CD4-positive, alpha-beta memory T cell (primary cell): ENCODE results near the gene TPRKB. TPM values are rescaled to one million over a fixed set of nuclear protein-coding genes. Genes with fewer than 3 reads are reported as not detected.
"Not testable (repeated sequence)": the region's sequence is repeated elsewhere in the genome, so short reads cannot be mapped to it uniquely, and the experiment has no call there.

Experiments used
- CTCF ChIA-PET: fragments of 350-600 bp; sonication (Branson Sonifier 250); formaldehyde crosslinking; loops from one replicate; lab custom pipeline; 2021; ENCODE audit warnings: inconsistent platforms; ENCODE audit not compliant: partially characterized antibody; lab: Charles Lee
- POLR2A ChIA-PET: fragments of 350-600 bp; sonication (Branson Sonifier 250); formaldehyde crosslinking; loops from one replicate; lab custom pipeline; 2021; ENCODE audit not compliant: partially characterized antibody; lab: Charles Lee
- DNase-seq, 5 donors: peaks; one replicate each; pipeline versions ENCODE4 v3.0.0 to v3.0.0-alpha.2; 2020 to 2022; ENCODE audit warnings: mixed read lengths in 1 of 5
- H3K27ac ChIP-seq: one replicate; pipeline ENCODE4 v1.7.0; 2013; ENCODE audit warnings: low read depth, low read length
- H3K27me3 ChIP-seq: 2 replicates; pipeline ENCODE4 v1.7.0; 2013; ENCODE audit warnings: mild to moderate bottlenecking, low read length, moderate library complexity; ENCODE audit not compliant: insufficient read depth
- H3K36me3 ChIP-seq: 2 replicates; pipeline ENCODE4 v1.7.0; 2013; ENCODE audit warnings: mild to moderate bottlenecking, low read length, moderate library complexity; ENCODE audit not compliant: insufficient read depth
- H3K4me1 ChIP-seq: 2 replicates; pipeline ENCODE4 v1.7.0; 2013; ENCODE audit warnings: mild to moderate bottlenecking, low read length, moderate library complexity; ENCODE audit not compliant: insufficient read depth
- H3K4me3 ChIP-seq, 2 donors: one replicate each; pipeline ENCODE4 v1.7.0; 2013; ENCODE audit warnings: low read length in 2 of 2, mild to moderate bottlenecking in 1 of 2
- H3K9me3 ChIP-seq, 2 donors: one replicate each; pipeline ENCODE4 v1.7.0; 2013; ENCODE audit warnings: low read length in 2 of 2, control low read depth in 1 of 2; ENCODE audit not compliant: control insufficient read depth in 1 of 2
- H3K27ac Mint-ChIP-seq, 7 donors: one replicate each; pipeline ENCODE4 v1.8.0; 2020 to 2021; ENCODE audit warnings: mixed read lengths in 7 of 7, mild to moderate bottlenecking in 6 of 7, inconsistent platforms in 3 of 7, moderate library complexity in 3 of 7
- H3K27me3 Mint-ChIP-seq, 2 donors: one replicate each; pipeline ENCODE4 v1.8.0; 2020 to 2021; ENCODE audit warnings: mixed read lengths in 2 of 2
- H3K36me3 Mint-ChIP-seq, 2 donors: one replicate each; pipeline ENCODE4 v1.8.0; 2020 to 2021; ENCODE audit warnings: mixed read lengths in 2 of 2, inconsistent platforms in 1 of 2, mild to moderate bottlenecking in 1 of 2
- H3K4me1 Mint-ChIP-seq, 4 donors: one replicate each; pipeline ENCODE4 v1.8.0; 2020 to 2021; ENCODE audit warnings: mixed read lengths in 4 of 4, mild to moderate bottlenecking in 1 of 4
- H3K4me3 Mint-ChIP-seq, 8 donors: one replicate each; pipeline ENCODE4 v1.8.0; 2020 to 2021; ENCODE audit warnings: mixed read lengths in 8 of 8, mild to moderate bottlenecking in 7 of 8, moderate library complexity in 6 of 8, inconsistent platforms in 3 of 8
- H3K9me3 Mint-ChIP-seq, 8 donors: one replicate each; pipeline ENCODE4 v1.8.0; 2020 to 2021; ENCODE audit warnings: mixed read lengths in 8 of 8, mild to moderate bottlenecking in 5 of 8, inconsistent platforms in 3 of 8, moderate library complexity in 1 of 8
- intact Hi-C: fragments of 100-400 bp; cut with micrococcal nuclease; formaldehyde crosslinking; loops from one replicate; pipeline ENCODE4 v1.15.1; 2023
- polyA plus RNA-seq, 2 donors: library from polyadenylated mRNA; unstranded; fragments of 300-500 nt; fragmentation: Illumina TruSeq; gene quantifications; one replicate each; pipeline ENCODE4 v1.2.3, GENCODE V29; 2021
- total RNA-seq, 2 experiments: library from RNA; stranded (reverse); gene quantifications; one replicate each; pipeline ENCODE4 v1.2.3, GENCODE V29; 2021

Gene TPRKB
- total and polyA plus RNA-seq, 4 experiments from 2014 or later: 31.7 to 74.4 (median 48.7) TPM

DNA sequence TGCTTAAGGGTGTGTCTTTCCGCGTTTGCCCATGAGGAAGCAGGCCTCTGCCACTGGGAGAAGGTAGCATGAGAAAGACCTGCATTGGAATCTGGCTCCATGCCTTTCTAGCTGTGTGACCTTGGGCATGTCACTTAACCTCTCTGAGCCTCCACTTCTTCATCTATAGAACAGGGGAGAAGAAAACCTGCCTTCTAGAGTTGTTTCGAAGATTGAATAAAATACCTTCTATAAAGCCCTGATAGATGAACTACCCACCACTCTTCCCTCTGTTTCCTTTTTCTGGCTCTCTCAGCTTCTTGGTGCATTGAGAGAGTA is 35.7 kb downstream of the TPRKB start:
- H3K27ac Mint-ChIP-seq, H3K36me3 Mint-ChIP-seq, DNase-seq, POLR2A ChIA-PET, H3K27me3 ChIP-seq, H3K36me3 ChIP-seq, H3K4me3 ChIP-seq, H3K9me3 Mint-ChIP-seq, H3K4me3 Mint-ChIP-seq, H3K4me1 Mint-ChIP-seq, H3K4me1 ChIP-seq, H3K9me3 ChIP-seq, CTCF ChIA-PET, H3K27ac ChIP-seq, intact Hi-C loops: not testable (repeated sequence)
- peaks cover 12 to 13% of the 10 kb centered on the region in 2 donors for H3K27me3 Mint-ChIP-seq

DNA sequence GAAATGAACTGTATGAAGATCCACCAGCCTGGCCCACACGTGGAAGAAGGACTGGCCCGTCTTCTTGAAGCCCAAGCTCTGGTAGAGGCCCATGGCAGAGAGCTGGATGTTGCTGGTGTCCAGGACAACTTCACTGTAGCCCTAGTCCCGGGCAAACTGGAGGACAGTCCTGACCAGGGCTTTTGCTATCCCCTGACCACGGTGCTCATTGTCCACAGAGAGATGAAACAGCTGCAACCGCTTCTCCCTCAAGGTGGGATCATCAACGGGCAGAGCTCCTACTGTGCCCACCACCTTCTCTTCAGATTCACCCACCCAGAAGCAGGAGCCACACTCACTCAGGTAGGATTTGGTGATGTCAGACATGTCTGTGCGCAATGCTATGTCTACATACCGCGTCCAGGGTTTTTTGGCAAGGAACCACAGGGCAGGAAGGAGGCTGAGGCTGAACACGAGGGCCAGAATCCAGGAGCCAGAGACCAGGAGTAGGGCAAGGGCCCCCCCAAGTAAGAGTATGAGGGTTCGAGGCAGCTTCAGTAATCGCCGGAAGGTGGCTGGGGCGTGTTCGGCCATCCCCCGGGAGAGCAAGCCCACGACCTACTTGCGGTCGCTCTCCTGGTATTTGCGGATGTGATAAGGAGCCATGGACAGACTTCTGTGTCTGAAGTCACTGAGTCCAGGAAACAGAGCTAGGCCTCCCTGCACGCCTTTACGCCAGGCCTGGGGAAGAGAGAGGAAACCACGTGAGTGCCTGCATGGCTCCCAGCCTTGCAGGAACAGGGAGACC is 36.3 kb downstream of the TPRKB start:
- Histone ChIP-seq H3K27me3 (no peaks in the 10 kb centered on the region), H3K4me1 (no peaks in the 10 kb centered on the region), H3K9me3 (no peaks in the 10 kb centered on the region), H3K36me3 (no peaks in the 10 kb centered on the region), H3K4me3 (no peak overlapping the region), H3K27ac (no peak overlapping the region)
- Mint-ChIP-seq H3K27me3 (peaks cover 12 to 13% of the 10 kb centered on the region in 2 donors), H3K4me3 (no peak overlapping the region), H3K36me3 (peaks cover 2 to 7% of the 10 kb centered on the region in 2 donors), H3K9me3 (peaks cover 0 to 6% (median 0%) of the 10 kb centered on the region in 8 donors), H3K27ac (peak overlapping the region in 1 of 7 donors; percentile 17), H3K4me1 (no peaks in the 10 kb centered on the region)
- POLR2A ChIA-PET: no interaction called here
- CTCF ChIA-PET: no interaction called here
- intact Hi-C loops: no loop called here
- no peak for DNase-seq

DNA sequence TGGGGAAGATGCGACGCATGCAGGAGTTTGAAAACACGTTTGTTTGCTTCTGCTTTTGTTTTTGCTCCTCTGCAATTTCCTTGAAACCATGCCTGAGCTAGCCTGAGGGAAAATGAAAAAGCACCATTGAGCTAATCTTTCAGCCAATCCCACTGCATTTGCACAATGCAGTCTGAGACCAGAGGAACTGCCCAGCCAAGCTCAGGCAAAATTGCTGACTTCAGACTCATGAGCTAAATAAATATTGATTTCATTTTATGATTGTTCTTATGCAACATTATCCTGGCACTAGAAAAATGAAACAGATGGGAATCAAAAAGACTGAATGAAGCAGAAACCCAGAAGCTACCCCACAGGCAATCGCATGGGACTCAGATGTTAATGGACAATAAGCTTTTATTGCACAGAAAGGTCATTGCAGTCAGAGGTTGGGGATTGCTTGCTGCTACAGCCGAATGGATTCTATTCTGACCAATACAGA is 37.0 kb downstream of the TPRKB start:
- Histone ChIP-seq H3K27me3 (no peaks in the 10 kb centered on the region), H3K4me1 (no peaks in the 10 kb centered on the region), H3K4me3 (no peak overlapping the region), H3K9me3 (no peaks in the 10 kb centered on the region), H3K27ac (no peak overlapping the region), H3K36me3 (no peaks in the 10 kb centered on the region)
- no peak for DNase-seq
- no peak overlapping the region for H3K4me3 Mint-ChIP-seq
- H3K9me3 Mint-ChIP-seq: peaks cover 0 to 6% (median 0%) of the 10 kb centered on the region in 8 donors
- peaks cover 2 to 7% of the 10 kb centered on the region in 2 donors for H3K36me3 Mint-ChIP-seq
- ChIA-PET POLR2A (no interaction called here), CTCF (interaction anchor here (1.2 kb wide), 1 partner anchor 10 kb away, joined by 4 read pairs; no protein-coding TSS in a partner anchor)
- H3K27ac Mint-ChIP-seq: peak overlapping the region in 1 of 7 donors; percentile 17
- peaks cover 9 to 11% of the 10 kb centered on the region in 2 donors for H3K27me3 Mint-ChIP-seq
- H3K4me1 Mint-ChIP-seq: no peaks in the 10 kb centered on the region
- intact Hi-C loops: no loop called here

DNA sequence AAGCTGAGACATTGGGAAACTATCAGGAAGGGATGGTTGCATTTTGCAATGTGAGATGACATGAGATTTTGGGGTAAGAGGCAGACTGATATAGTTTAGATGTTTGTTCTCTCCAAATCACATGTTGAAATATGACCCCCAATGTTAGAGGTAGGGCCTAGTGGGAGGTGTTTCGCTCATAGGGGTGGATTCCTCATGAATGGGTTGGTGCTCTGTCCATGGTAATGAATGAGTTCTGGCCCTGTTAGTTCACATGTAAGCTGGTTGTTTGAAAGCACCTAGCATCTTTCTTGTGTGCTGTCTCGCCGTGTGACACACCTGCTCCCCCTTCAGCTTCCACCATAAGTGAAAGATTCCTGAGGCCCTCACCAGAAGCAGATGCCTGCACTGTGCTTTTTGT is 37.7 kb downstream of the TPRKB start:
- H3K27ac Mint-ChIP-seq: no peak overlapping the region
- H3K27me3 ChIP-seq: no peaks in the 10 kb centered on the region
- H3K36me3 Mint-ChIP-seq: peaks cover 2 to 7% of the 10 kb centered on the region in 2 donors
- peak overlapping the region in 1 of 8 donors; percentile 43 for H3K4me3 Mint-ChIP-seq
- intact Hi-C loops: no loop called here
- H3K27me3 Mint-ChIP-seq: peaks cover 8 to 9% of the 10 kb centered on the region in 2 donors
- no peaks in the 10 kb centered on the region for H3K4me1 ChIP-seq
- POLR2A ChIA-PET: no interaction called here
- no peaks in the 10 kb centered on the region for H3K9me3 ChIP-seq
- H3K27ac ChIP-seq: no peak overlapping the region
- H3K9me3 Mint-ChIP-seq: peaks cover 0 to 6% (median 0%) of the 10 kb centered on the region in 8 donors
- no peaks in the 10 kb centered on the region for H3K4me1 Mint-ChIP-seq
- no peak for DNase-seq
- no peaks in the 10 kb centered on the region for H3K36me3 ChIP-seq
- CTCF ChIA-PET: interaction anchor here (1.2 kb wide), 1 partner anchor 9 kb away, joined by 4 read pairs; no protein-coding TSS in a partner anchor
- no peak overlapping the region for H3K4me3 ChIP-seq

DNA sequence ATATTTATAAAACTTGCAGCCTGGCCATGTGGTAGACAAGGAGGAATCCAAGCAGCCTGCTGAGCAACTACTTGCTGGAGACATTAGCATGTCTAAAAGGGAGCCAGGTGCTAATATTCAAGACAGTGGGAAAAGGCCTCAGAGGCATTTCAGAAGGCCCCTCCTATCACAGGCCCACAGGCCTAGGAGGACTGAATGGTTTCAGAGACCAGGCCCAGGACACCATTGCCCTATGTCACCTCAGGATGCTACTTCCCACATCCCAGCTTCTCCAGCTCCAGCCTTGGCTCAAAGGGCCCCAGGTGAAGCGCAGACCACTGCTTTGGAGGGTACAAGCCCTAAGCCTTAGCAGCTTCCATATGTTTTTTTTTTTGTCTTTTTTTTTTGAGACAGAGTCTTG is 39.0 kb downstream of the TPRKB start:
- CTCF ChIA-PET: no interaction called here
- Histone ChIP-seq H3K9me3 (no peaks in the 10 kb centered on the region), H3K4me1 (no peaks in the 10 kb centered on the region), H3K27me3 (no peaks in the 10 kb centered on the region), H3K27ac (no peak overlapping the region), H3K4me3 (no peak overlapping the region), H3K36me3 (no peaks in the 10 kb centered on the region)
- H3K4me3 Mint-ChIP-seq: no peak overlapping the region
- no peak overlapping the region for H3K27ac Mint-ChIP-seq
- H3K36me3 Mint-ChIP-seq: peaks cover 2 to 7% of the 10 kb centered on the region in 2 donors
- peaks cover 8 to 9% of the 10 kb centered on the region in 2 donors for H3K27me3 Mint-ChIP-seq
- no peak for DNase-seq
- no peaks in the 10 kb centered on the region for H3K4me1 Mint-ChIP-seq
- intact Hi-C loops: no loop called here
- H3K9me3 Mint-ChIP-seq: peaks cover 0 to 6% (median 0%) of the 10 kb centered on the region in 8 donors
- POLR2A ChIA-PET: no interaction called here

DNA sequence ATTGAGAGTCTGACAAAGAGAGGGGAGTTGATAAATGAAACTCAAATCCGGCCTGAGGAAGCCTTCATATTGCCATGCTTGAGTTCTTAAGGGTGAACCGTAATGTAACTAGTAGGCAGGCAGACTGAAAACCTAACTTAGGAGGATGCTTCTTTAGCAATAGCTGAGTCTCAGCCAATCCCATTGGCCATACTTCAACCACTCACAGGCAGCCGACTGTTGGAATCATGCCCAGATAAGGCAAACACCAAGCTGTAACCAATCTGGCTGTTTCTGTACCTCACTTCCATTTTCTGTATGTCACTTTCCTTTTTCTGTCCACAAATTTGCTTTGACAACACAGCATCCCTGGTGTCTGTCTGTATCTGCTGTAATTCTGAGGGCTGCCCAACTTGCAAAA is 39.5 kb downstream of the TPRKB start:
- intact Hi-C loops: no loop called here
- Histone ChIP-seq H3K36me3 (no peaks in the 10 kb centered on the region), H3K4me1 (no peaks in the 10 kb centered on the region), H3K9me3 (no peaks in the 10 kb centered on the region), H3K27me3 (no peaks in the 10 kb centered on the region), H3K4me3 (no peak overlapping the region), H3K27ac (no peak overlapping the region)
- Mint-ChIP-seq H3K9me3 (peaks cover 0 to 6% (median 0%) of the 10 kb centered on the region in 8 donors), H3K4me3 (no peak overlapping the region), H3K36me3 (peaks cover 2 to 7% of the 10 kb centered on the region in 2 donors), H3K27me3 (peaks cover 8 to 9% of the 10 kb centered on the region in 2 donors), H3K27ac (no peak overlapping the region), H3K4me1 (no peaks in the 10 kb centered on the region)
- ChIA-PET POLR2A (no interaction called here), CTCF (no interaction called here)
- DNase-seq: no peak

DNA sequence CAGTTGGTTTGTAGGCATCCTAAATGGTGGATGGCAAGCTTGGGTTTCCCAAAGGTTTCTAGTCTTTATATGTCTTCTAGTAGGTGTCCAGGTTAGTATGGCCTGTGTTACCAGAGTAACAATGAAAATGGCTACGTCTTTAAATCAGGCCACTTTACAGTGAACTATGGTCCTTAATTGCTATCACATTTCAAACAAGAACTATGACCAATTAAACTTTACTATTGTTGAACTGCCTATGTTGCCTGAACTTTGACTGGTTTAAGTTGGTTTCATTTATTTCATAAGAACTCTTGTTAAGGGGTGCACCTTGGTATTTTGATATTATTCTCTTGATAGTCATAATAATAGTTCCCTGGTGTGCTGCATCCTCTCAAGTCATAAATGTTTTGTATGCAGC is 40.2 kb downstream of the TPRKB start:
- H3K4me1 Mint-ChIP-seq, H3K27me3 Mint-ChIP-seq, H3K4me1 ChIP-seq, H3K27me3 ChIP-seq, POLR2A ChIA-PET, H3K4me3 ChIP-seq, DNase-seq, H3K9me3 ChIP-seq, H3K4me3 Mint-ChIP-seq, H3K36me3 ChIP-seq, H3K9me3 Mint-ChIP-seq, H3K36me3 Mint-ChIP-seq, H3K27ac ChIP-seq, intact Hi-C loops, CTCF ChIA-PET, H3K27ac Mint-ChIP-seq: not testable (repeated sequence)
